Activated T-helper 9 cell treated with anti-CD3 and anti-CD28 coated beads, Interleukin-2, amount 50 U/mL, for 16 hours (primary cell): Measurements from ENCODE around the gene SMU1.
"Not testable (repeated sequence)": the region's sequence is repeated elsewhere in the genome, so short reads cannot be mapped to it uniquely, and the experiment has no call there.

Experiments used
- DNase-seq: peaks from one replicate; pipeline ENCODE4 v3.0.0-alpha.2; 2020; ENCODE audit warnings: low read depth

The SMU1 gene

DNA sequence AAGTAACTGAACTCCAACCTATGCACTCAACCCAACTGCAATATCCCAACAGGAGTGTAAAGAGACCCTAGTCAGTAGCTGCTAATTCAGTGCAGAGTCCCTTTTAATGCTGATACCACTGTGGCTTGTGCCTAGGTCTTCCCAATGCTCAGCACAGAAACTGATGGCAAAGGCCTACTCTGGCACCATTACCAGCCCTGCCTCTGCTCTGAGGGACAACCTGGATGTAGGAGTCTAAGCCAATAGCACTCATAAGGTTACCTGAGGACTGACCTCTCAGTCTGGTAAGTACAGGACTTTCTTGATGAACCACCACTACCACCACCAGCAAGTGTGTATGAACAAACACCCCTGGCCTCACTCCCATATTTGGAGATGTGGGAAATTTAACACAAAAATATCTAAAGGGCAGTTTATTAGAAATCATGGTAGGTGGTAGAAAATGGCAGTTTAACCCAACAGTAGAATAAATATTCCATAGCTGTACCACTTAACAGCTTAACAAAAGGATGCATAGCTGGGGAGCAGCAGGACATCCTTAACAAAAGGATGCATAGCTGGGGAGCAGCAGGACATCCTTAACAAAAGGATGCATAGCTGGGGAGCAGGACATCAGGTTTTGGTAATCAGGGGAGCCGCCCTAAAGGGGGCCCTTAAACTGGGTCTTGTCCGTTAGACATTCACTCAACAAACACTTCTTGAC is 62.4 kb downstream of the SMU1 start:
- DNase-seq = no peak

DNA sequence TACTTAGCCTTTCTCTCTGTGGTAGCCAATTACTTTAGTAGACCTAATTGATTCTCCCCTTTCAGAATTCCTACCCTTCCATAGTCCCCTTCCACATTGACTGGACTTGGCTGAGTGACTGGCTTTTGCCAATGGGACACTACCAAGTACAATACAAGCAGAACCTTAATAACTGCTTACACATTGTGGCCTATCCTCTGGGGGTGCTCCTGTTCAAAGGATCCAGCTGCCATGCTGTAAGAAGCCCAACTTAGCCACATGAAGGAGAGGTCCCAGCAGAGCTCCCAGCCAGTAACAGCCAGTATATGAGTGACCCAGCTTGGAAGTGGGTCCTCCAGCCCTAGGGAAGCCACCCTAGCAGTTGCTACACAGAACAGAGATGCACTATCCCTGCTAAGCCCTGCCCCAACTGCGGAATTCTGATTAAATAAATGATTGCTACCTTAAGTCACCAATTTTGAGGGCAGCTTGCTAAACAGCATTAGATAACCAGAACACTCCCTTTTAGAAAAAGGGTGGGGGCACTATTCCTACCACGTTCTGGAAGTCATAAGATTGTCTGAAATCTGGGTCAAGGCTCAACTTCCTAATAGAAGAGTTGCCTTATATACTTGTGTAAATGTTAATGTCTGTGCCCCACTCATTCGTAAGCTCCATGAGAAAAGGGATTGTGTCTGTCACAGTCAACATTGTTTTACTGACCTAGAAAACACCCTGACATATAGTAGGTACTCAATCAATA is 64.0 kb downstream of the SMU1 start:
- DNase-seq = no peak

DNA sequence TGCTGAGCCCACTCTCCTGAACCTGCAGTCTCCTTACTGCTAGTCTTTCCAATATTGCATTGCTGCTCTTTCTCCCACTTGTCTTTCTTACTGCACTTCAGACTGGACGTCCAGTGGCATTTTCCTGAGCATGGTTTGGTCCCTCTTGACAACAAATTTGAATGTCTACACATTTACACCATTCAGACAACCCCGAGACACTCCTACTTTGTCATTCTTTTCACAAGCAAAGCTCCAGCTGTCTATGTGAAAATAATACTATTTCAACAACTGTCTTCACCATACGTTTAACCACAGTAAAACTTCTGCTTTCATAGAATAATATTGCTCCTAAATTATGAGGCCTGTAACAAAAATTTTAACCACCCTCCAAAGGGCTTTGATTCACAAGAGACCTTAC is 64.6 kb downstream of the SMU1 start:
- no peak for DNase-seq

DNA sequence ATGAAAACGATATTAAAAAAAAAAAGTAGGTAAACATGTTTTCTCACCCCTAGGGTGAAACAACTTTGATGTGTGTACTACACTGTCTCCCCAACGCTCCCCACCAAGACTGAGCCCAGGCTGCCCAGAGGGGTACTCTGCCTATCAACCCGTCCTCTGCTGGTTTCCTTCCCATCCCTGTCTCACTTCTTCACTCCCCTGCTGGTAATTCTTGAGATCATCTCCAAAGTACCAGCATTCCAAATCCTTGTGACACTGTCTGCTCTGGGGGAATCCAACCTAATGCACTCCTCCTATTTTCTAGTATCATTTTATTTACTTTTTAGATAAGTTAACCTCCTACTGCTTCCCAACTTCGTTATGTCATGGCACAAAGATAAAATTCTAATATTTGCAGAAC is 68.7 kb downstream of the SMU1 start:
- no peak for DNase-seq

DNA sequence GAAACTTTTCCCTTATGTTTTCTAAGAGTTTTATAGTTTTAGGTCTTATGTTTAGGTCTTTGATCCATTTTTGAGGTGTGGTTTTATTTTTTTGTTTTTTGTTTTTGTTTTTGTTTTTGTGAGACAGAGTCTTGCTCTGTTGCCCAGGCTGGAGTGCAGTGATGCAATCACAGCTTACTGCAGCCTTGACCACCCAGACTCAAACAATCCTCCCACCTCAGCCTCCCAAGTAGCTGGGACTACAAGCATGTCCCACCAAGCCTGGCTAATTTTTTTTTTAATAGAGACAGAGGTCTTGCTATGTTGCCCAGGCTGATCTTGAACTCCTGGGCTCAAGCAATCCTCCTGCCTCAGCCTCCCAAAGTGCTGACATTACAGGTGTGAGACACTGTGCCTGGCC is 71.1 kb downstream of the SMU1 start:
- DNase-seq = not testable (repeated sequence)

DNA sequence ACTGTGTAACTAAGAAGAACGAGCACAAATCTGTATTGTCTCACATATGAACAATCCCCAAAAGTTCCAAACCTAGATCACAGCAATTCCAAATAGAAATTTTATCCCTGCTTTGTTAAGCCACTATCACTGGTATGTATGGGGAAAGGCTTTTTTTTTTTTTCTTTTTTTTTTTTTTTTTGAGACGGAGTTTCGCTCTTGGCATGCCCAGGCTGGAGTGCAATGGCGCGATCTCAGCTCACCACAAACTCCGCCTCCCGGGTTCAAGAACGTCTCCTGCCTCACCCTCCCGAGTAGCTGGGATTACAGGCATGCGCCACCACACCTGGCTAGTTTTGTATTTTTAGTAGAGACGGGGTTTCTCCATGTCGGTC is 75.8 kb downstream of the SMU1 start:
- DNase-seq = not testable (repeated sequence)

DNA sequence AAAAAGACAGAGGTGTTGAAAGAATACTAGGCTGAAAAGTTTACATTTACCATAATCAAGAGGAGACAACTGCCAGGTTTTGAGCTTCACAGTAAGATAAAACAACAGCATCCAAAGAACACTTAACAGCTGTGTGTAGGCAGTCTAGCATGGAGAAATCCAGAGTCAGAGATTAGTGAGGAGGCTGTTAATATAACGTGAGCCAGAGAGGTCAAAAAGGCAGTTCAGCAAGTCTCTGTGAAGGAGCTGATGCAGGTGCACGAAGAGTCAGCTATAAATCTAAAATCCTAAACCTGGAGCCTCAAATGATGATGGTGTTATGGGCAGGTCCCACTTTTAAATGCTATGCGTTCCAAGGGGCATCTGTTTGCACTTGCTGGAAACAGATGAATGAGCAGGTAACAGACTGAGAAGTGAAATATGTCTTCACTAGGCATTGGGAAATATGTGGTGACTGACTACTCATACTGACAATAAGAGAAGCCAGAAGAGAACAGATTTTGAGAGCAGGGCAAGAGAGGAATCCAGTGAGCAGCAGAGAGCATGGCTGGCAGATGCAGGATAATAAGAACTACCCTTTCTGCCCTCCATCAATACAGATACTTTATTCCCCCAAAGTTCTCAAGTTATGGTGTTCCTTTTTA is 83.8 kb downstream of the SMU1 start:
- DNase-seq = no peak

DNA sequence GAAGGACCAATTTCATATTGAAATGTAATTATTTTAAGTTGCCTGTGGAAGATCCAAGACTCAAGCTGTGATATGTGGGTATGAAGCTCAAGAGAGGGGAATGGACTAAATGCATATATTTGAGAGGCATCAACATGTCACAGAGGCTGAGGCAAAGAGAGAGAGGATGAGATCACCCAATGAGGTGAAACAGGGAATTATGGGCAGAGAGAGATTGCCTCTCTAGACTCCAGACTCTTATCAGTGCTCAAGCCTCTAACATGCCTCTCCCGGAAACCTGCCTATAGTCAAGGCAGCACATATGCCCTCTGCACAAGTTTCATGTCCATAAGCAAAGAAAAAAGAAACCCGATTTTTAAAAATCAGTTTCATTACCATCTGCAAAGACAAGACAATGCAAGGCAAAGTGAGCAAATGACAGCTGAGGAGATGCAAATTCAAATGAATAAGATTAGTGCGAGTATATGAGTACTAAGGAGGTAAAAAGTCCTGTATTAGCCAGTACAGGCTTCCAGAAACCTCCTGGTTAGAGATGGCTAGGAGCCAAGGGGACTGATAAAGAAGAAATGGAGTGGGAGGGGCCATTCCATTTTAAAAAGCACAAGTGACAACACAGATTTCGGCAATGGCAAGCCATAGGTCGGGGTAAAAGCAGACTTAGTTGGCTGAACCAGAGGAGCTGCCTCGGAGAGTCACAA is 84.4 kb downstream of the SMU1 start:
- no peak for DNase-seq
